ENCODE data around the gene DIPK1B.

Gene DIPK1B

GRCh38 chr9:136679431-136679941, 32.9 kb upstream of the DIPK1B start:
- TF ChIP-seq CTCF (IDR thresholded peaks at IDR 0.05; ENCODE audit: borderline replicate concordance, insufficient read depth, low read depth, low read length) = no peak
- no peak overlapping the region for H3K4me3 ChIP-seq (ENCODE audit: low read depth, low read length)

- no peak overlapping the region for H3K4me3 ChIP-seq (ENCODE audit: low read depth, low read length)
- no peak for TF ChIP-seq CTCF (IDR thresholded peaks at IDR 0.05; ENCODE audit: borderline replicate concordance, insufficient read depth, low read depth, low read length)
Measured at GRCh38 chr9:136681029-136681428, 31.3 kb upstream of the DIPK1B start.

- no peak overlapping the region for H3K4me3 ChIP-seq (ENCODE audit: low read depth, low read length)
- TF ChIP-seq CTCF (IDR thresholded peaks at IDR 0.05; ENCODE audit: borderline replicate concordance, insufficient read depth, low read depth, low read length) = no peak
Measured at GRCh38 chr9:136681945-136682699, 30.2 kb upstream of the DIPK1B start.

- no peak for TF ChIP-seq CTCF (IDR thresholded peaks at IDR 0.05; ENCODE audit: borderline replicate concordance, insufficient read depth, low read depth, low read length)
Measured at GRCh38 chr9:136682710-136683109, 29.7 kb upstream of the DIPK1B start.

GRCh38 chr9:136683173-136683745, 29.1 kb upstream of the DIPK1B start:
- no peak for TF ChIP-seq CTCF (IDR thresholded peaks at IDR 0.05; ENCODE audit: borderline replicate concordance, insufficient read depth, low read depth, low read length)
- no peak overlapping the region for H3K4me3 ChIP-seq (ENCODE audit: low read depth, low read length)

More at GRCh38 chr9:136682710-136683109, 29.7 kb upstream of the DIPK1B start:
- H3K4me3 ChIP-seq (ENCODE audit: low read depth, low read length) = no peak overlapping the region

- no peak for TF ChIP-seq CTCF (IDR thresholded peaks at IDR 0.05; ENCODE audit: borderline replicate concordance, insufficient read depth, low read depth, low read length)
- no peak overlapping the region for H3K4me3 ChIP-seq (ENCODE audit: low read depth, low read length)
Measured at GRCh38 chr9:136683755-136684154, 28.6 kb upstream of the DIPK1B start.

GRCh38 chr9:136684339-136684738, 28.0 kb upstream of the DIPK1B start:
- TF ChIP-seq CTCF (IDR thresholded peaks at IDR 0.05; ENCODE audit: borderline replicate concordance, insufficient read depth, low read depth, low read length) = no peak
- no peak overlapping the region for H3K4me3 ChIP-seq (ENCODE audit: low read depth, low read length)
